ENCODE measurements around the gene FUT7. TPM values are rescaled to one million over a fixed set of nuclear protein-coding genes. Genes with fewer than 3 reads are reported as not detected.

FUT7 gene
- total and polyA plus RNA-seq, 2 of the 8 experiments (the other 6 are each of a cell fraction or from before 2014, with no cell fraction given) = not detected

DNA sequence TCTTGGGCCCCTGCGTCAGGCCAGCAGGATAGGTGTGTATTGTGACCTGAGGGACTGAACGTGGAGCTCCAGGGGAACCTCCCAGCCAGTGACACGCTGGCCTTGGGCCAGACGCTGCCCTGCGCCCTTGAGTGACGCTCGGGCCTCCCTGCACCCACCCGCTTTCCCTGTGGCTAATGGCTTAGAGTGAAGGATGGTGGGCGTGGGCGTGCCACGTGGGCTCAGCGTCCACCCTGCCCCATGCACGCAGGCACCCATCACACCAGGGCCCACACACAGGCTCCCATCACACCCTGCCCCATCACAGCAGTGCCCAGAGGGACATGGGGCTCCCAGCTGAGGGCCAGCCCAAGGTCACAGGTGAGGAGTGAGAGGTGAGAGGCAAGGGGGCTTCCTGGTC, 5.1 kb upstream of the FUT7 start:
- no peak overlapping the region for H3K18ac ChIP-seq (ENCODE audit: extremely low read depth, low read length)
- H2BK12ac ChIP-seq (ENCODE audit: low read depth, low read length) = no peak overlapping the region
- H3K56ac ChIP-seq (replicated peaks; ENCODE audit: insufficient read length, low read depth, low read length) = no peak overlapping the region
- H3K23me2 ChIP-seq (ENCODE audit: low read depth, low read length) = no peaks in the 10 kb centered on the region
- no peak overlapping the region for H3K4ac ChIP-seq (replicated peaks; ENCODE audit: insufficient read length, low read depth, low read length)
- no peak overlapping the region for H2AFZ ChIP-seq (ENCODE audit: low read length)
- H3K27me3 ChIP-seq (replicated peaks in 1 of 4; ENCODE audit: control insufficient read depth in 3 of 4, extremely low read depth in 1 of 4, insufficient read depth in 3 of 4, low read length in 3 of 4) = no peaks in the 10 kb centered on the region; a peak in 3 of 7 replicates
- H2BK20ac ChIP-seq (ENCODE audit: low read length) = no peak overlapping the region
- WGBS, 2 experiments (ENCODE audit: extremely low coverage in 1 of 2, insufficient coverage in 1 of 2, insufficient read length in 1 of 2, insufficient replicate concordance in 2 of 2, low coverage in 1 of 2, low lambda C conversion rate in 2 of 2, missing lambda C conversion rate in 1 of 2) = 89% methylated on average over 10 of the region's 13 CpGs; no CpG with 5 or more reads in 1 of the 2 experiments
- no peak overlapping the region for H3K27ac ChIP-seq (ENCODE audit: low read depth, low read length)
- no peaks in the 10 kb centered on the region for H3K79me2 ChIP-seq (ENCODE audit: control insufficient read depth in 1 of 2, insufficient read depth in 2 of 2, low read length in 2 of 2)
- no peak overlapping the region for H3K4me3 ChIP-seq (ENCODE audit: extremely low read depth in 1 of 4, insufficient read depth in 2 of 4, low read depth in 3 of 4, low read length in 4 of 4)
- no peak overlapping the region for H2BK15ac ChIP-seq (ENCODE audit: low read length)
- ChIA-PET CTCF (ENCODE audit: partially characterized antibody) (interaction anchor here (0.7 to 4.2 kb wide), 16 partner anchors 8 to 198 kb away, joined by 3 to 65 read pairs (median 16); partner anchors contain the start of genes ABCA2, CLIC3, PTGDS and SAPCD2), POLR2A (ENCODE audit: partially characterized antibody) (interaction anchor here (1.0 to 1.8 kb wide), 2 partner anchors 10 to 27 kb away, joined by 3 to 5 read pairs; no protein-coding TSS in a partner anchor)
- peaks cover 2 to 5% of the 10 kb centered on the region in 2 experiments for H4K20me1 ChIP-seq (replicated peaks in 1 of 2; ENCODE audit: control insufficient read depth in 1 of 2, insufficient read depth in 2 of 2, low read length in 2 of 2)
- H3K9ac ChIP-seq (replicated peaks in 1 of 4; ENCODE audit: extremely low read depth in 1 of 4, low read depth in 3 of 4, low read length in 3 of 4) = no peak overlapping the region
- no peak overlapping the region for H2BK120ac ChIP-seq (replicated peaks; ENCODE audit: low read depth, low read length)
- H4K8ac ChIP-seq (ENCODE audit: extremely low read depth, insufficient read depth, low read length) = no peak overlapping the region
- H3K9me3 ChIP-seq (ENCODE audit: insufficient read depth in 2 of 2, low read depth in 1 of 2, low read length in 1 of 2) = no peaks in the 10 kb centered on the region
- H3K23ac ChIP-seq (ENCODE audit: insufficient read length) = no peak overlapping the region
- H3K4me2 ChIP-seq (ENCODE audit: insufficient read depth in 1 of 2, low read depth in 2 of 2, low read length in 2 of 2) = no peak overlapping the region
- DNase-seq (ENCODE audit: low read depth in 1 of 2, low spot score in 2 of 2) = no peak
- H2AK5ac ChIP-seq (ENCODE audit: low read depth, low read length) = no peak overlapping the region
- no peaks in the 10 kb centered on the region for H3K79me1 ChIP-seq (ENCODE audit: low read depth, low read length)
- no peak overlapping the region for H4K5ac ChIP-seq (ENCODE audit: insufficient read length, low read depth, low read length)
- H3K36me3 ChIP-seq (ENCODE audit: control insufficient read depth in 2 of 4, insufficient read depth in 4 of 4, low read length in 3 of 4) = peaks cover 0 to 3% (median 0%) of the 10 kb centered on the region in 4 experiments; a peak in 1 of 8 replicates
- no peak for FAIRE-seq
- H3K4me1 ChIP-seq (replicated peaks in 1 of 4; ENCODE audit: control insufficient read depth in 3 of 4, insufficient read depth in 4 of 4, low read length in 3 of 4) = peaks cover 0 to 2% (median 0%) of the 10 kb centered on the region in 4 experiments; a peak in 4 of 7 replicates
- no peak overlapping the region for H3K14ac ChIP-seq (ENCODE audit: insufficient read length)
- no peak overlapping the region for H4K91ac ChIP-seq (replicated peaks; ENCODE audit: insufficient read length, low read length)
- no peak overlapping the region for H2BK5ac ChIP-seq (ENCODE audit: low read depth, low read length)
- TF ChIP-seq EP300 (IDR thresholded peaks at IDR 0.05; ENCODE audit: borderline replicate concordance in 1 of 2, low read depth in 2 of 2, low read length in 2 of 2) (no peak), CTBP2 (IDR thresholded peaks at IDR 0.05; ENCODE audit: borderline replicate concordance, insufficient read depth, insufficient read length, low read length) (no peak), RNF2 (IDR thresholded peaks at IDR 0.05; ENCODE audit: borderline replicate concordance, low read depth, low read length, missing control alignments, poor library complexity, severe bottlenecking) (no peak), RAD21 (IDR thresholded peaks at IDR 0.05 in 1 of 2, conservative IDR thresholded peaks at IDR 0.05 in 1 of 2; ENCODE audit: low read depth in 2 of 2, low read length in 2 of 2) (no peak)
- TF ChIP-seq, protein P1, sequence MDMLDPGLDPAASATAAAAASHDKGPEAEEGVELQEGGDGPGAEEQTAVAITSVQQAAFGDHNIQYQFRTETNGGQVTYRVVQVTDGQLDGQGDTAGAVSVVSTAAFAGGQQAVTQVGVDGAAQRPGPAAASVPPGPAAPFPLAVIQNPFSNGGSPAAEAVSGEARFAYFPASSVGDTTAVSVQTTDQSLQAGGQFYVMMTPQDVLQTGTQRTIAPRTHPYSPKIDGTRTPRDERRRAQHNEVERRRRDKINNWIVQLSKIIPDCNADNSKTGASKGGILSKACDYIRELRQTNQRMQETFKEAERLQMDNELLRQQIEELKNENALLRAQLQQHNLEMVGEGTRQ (IDR thresholded peaks at IDR 0.05; ENCODE audit: low read length) = no peak
